Smooth muscle cell (in vitro differentiated cells): ENCODE measurements around the gene KCNC4. TPM values are rescaled to one million over a fixed set of nuclear protein-coding genes. Genes with fewer than 3 reads are reported as not detected.

Experiments used
- DNase-seq: peaks from one replicate; lab custom pipeline; 2025; ENCODE audit not compliant: unreplicated experiment; lab: John Stamatoyannopoulos, UW
- H2AFZ ChIP-seq: fragments of 200-600 bp; sonication (generic); 2 replicates; pipeline ENCODE4 v1.6.0; 2016; ENCODE audit warnings: antibody characterized with exemption, low read depth, mild to moderate bottlenecking
- H3F3A ChIP-seq: fragments of 200-600 bp; sonication (generic); 2 replicates; pipeline ENCODE4 v1.6.0; 2017; ENCODE audit warnings: antibody characterized with exemption, low read depth
- H3K27ac ChIP-seq: fragments of 200-600 bp; sonication (generic); 2 replicates; pipeline ENCODE4 v1.5.1; 2016; ENCODE audit warnings: low read depth, mild to moderate bottlenecking
- H3K27me3 ChIP-seq: fragments of 200-600 bp; sonication (generic); 2 replicates; pipeline ENCODE4 v1.6.1; 2016; ENCODE audit warnings: low read depth, mild to moderate bottlenecking
- H3K36me3 ChIP-seq: fragments of 200-600 bp; sonication (generic); 2 replicates; pipeline ENCODE4 v1.5.1; 2016; ENCODE audit warnings: low read depth
- H3K4me1 ChIP-seq: fragments of 200-600 bp; sonication (generic); 2 replicates; pipeline ENCODE4 v1.5.1; 2016; ENCODE audit warnings: low read depth
- H3K4me2 ChIP-seq: fragments of 200-600 bp; sonication (generic); 2 replicates; pipeline ENCODE4 v1.6.0; 2016; ENCODE audit warnings: mild to moderate bottlenecking
- H3K4me3 ChIP-seq: fragments of 200-600 bp; sonication (generic); 2 replicates; pipeline ENCODE4 v1.5.1; 2016; ENCODE audit warnings: mild to moderate bottlenecking
- H3K79me2 ChIP-seq: fragments of 200-600 bp; sonication (generic); 2 replicates; pipeline ENCODE4 v1.6.0; 2016; ENCODE audit warnings: low read depth, mild to moderate bottlenecking
- H3K9ac ChIP-seq: fragments of 200-600 bp; sonication (generic); 2 replicates; pipeline ENCODE4 v1.6.0; 2016; ENCODE audit warnings: low read depth
- H3K9me3 ChIP-seq: fragments of 200-600 bp; sonication (generic); replicated peaks from 2 replicates; pipeline ENCODE4 v1.5.1; 2016; ENCODE audit warnings: low read depth
- H4K20me1 ChIP-seq: fragments of 200-600 bp; sonication (generic); 2 replicates; pipeline ENCODE4 v1.6.0; 2016; ENCODE audit warnings: low read depth
- WGBS: methylation state at CpG from one replicate; pipeline ENCODE4 v1.1.7; 2016; ENCODE audit warnings: low lambda C conversion rate; 5-methylcytosine and 5-hydroxymethylcytosine counted together
- polyA plus RNA-seq: library from polyadenylated mRNA; unstranded; fragments of >200 nt; fragmentation: Nextera tagmentation; extraction: Ambion mirVana; gene quantifications from 2 replicates; pipeline ENCODE4 v1.2.1, GENCODE V29; 2016
- total RNA-seq: library from RNA; depleted of rRNA; stranded (reverse); fragments of >200 nt; gene quantifications from 2 replicates; pipeline ENCODE4 v1.2.3, GENCODE V29; 2014
- TF ChIP-seq, protein P1 (sequence below): fragments of 200-600 bp; sonication (generic); IDR thresholded peaks from 2 replicates; pipeline ENCODE4 v1.5.1; 2017; ENCODE audit warnings: borderline replicate concordance, mild to moderate bottlenecking, antibody characterized with exemption; ENCODE audit not compliant: insufficient read depth, poor library complexity, severe bottlenecking

Gene KCNC4
- total and polyA plus RNA-seq, 2 experiments from 2014 or later = 2.0 to 6.0 TPM

DNA sequence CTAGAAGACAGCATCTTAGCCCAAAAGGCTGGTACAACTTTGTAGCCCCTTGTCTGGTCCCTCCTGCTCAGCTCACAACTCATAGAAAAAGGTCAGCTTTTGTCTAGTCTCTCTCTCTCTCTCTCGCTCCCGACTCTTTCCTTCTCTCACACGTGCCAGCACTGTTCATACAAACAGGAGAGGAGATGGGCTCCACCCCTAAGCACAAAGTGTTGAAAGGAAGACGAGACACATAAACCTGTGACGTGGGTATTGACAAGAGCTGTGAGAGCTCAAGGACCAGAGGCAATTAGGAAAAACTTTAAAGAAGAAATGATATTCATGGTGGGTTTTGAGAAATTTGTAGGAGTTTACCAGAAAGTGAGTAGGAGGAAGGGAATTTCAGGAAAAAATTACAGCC, 23.6 kb upstream of the KCNC4 start:
- WGBS = 38% methylated on average over 5 of the region's 5 CpGs
- no peaks in the 10 kb centered on the region for H3K27me3 ChIP-seq
- H3K9me3 ChIP-seq = no peaks in the 10 kb centered on the region
- no peaks in the 10 kb centered on the region for H3K79me2 ChIP-seq
- H4K20me1 ChIP-seq = no peaks in the 10 kb centered on the region
- no peaks in the 10 kb centered on the region for H3K36me3 ChIP-seq
- no peak overlapping the region for H2AFZ ChIP-seq
- H3K27ac ChIP-seq = no peak overlapping the region
- DNase-seq = no peak
- no peaks in the 10 kb centered on the region for H3K4me1 ChIP-seq
- no peak overlapping the region for H3K9ac ChIP-seq
- no peaks in the 10 kb centered on the region for H3F3A ChIP-seq
- TF ChIP-seq, protein P1, sequence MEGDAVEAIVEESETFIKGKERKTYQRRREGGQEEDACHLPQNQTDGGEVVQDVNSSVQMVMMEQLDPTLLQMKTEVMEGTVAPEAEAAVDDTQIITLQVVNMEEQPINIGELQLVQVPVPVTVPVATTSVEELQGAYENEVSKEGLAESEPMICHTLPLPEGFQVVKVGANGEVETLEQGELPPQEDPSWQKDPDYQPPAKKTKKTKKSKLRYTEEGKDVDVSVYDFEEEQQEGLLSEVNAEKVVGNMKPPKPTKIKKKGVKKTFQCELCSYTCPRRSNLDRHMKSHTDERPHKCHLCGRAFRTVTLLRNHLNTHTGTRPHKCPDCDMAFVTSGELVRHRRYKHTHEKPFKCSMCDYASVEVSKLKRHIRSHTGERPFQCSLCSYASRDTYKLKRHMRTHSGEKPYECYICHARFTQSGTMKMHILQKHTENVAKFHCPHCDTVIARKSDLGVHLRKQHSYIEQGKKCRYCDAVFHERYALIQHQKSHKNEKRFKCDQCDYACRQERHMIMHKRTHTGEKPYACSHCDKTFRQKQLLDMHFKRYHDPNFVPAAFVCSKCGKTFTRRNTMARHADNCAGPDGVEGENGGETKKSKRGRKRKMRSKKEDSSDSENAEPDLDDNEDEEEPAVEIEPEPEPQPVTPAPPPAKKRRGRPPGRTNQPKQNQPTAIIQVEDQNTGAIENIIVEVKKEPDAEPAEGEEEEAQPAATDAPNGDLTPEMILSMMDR = no peak
- H3K4me2 ChIP-seq = peak overlapping the region; percentile 12
- no peak overlapping the region for H3K4me3 ChIP-seq

DNA sequence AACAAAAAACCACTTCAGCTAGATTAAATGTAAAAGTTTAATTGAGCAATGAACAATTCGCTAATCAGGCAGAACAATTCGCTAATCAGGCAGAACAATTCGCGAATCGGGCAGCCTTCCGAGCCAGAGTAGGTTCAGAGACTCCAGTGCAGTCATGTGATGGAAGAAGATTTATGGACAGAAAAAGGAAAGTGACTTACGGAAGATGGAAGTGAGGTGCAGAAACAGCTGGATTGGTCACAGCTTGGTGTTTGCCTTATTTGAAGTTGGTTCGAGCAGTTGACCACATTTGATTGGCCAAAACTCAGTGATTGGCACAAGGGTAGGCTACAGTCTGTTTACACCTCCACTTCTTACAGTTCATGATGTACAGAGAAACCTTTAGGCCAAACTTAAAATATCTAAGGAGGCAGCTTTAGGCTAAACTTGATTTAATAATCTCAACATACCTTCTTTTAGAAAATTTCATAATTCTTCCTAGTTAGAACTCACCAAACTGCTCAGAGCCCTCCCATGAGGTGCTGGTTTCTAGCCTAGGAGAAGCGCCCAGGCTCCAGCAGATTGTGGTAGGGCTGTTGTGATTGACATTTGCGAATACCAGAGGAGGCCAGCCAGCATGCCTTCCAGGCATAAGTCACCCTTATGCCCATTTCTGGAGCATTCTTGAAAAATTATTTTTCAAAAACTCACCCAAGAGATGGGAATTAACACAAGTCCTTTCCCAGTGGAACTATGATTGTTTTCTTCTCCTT, 22.8 kb upstream of the KCNC4 start:
- no peaks in the 10 kb centered on the region for H3K4me1 ChIP-seq
- H3K4me2 ChIP-seq = peak overlapping the region; percentile 21
- no peak for DNase-seq
- H3F3A ChIP-seq = no peaks in the 10 kb centered on the region
- 80% methylated on average over 10 of the region's 10 CpGs for WGBS
- H3K27ac ChIP-seq = no peak overlapping the region
- TF ChIP-seq, protein P1 = no peak
- no peaks in the 10 kb centered on the region for H3K36me3 ChIP-seq
- H3K79me2 ChIP-seq = no peaks in the 10 kb centered on the region
- no peak overlapping the region for H3K4me3 ChIP-seq
- H3K9ac ChIP-seq = no peak overlapping the region
- H3K27me3 ChIP-seq = no peaks in the 10 kb centered on the region
- H4K20me1 ChIP-seq = no peaks in the 10 kb centered on the region
- no peak overlapping the region for H2AFZ ChIP-seq
- no peaks in the 10 kb centered on the region for H3K9me3 ChIP-seq

DNA sequence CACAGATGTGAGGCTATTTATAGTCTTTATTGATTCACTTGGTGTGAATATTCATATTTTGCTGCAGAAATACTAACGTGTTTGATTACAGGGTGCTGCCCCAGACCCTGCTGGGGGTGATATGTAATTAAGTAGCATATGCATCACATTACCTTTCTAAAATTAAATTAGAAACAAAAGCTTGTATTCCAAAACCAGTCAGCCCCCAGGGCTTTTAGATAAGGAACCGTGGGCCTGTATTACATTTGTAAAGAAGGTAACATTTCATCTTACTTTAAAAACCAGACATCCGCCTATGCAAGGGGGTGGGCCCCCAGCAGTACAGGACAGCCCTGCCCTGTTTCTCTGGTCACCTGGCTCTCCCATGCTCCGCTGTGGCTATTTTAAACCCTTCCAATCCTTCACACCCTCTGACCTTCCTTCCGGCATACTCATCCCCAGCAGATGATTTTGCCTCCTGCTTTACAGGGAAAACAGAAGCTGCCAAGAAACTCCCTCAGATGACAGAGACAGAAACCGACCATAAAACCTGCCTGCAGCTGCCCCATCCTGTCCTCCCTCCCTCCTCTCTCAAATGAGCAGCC, 22.0 kb upstream of the KCNC4 start:
- H3K9me3 ChIP-seq = no peaks in the 10 kb centered on the region
- H2AFZ ChIP-seq = no peak overlapping the region
- no peaks in the 10 kb centered on the region for H3K27me3 ChIP-seq
- 25% methylated on average over 6 of the region's 6 CpGs for WGBS
- no peaks in the 10 kb centered on the region for H4K20me1 ChIP-seq
- H3K4me3 ChIP-seq = no peak overlapping the region
- H3K79me2 ChIP-seq = no peaks in the 10 kb centered on the region
- H3K4me2 ChIP-seq = peak overlapping the region; percentile 21
- no peak overlapping the region for H3K27ac ChIP-seq
- H3K4me1 ChIP-seq = no peaks in the 10 kb centered on the region
- no peaks in the 10 kb centered on the region for H3K36me3 ChIP-seq
- H3K9ac ChIP-seq = no peak overlapping the region
- DNase-seq = no peak
- H3F3A ChIP-seq = no peaks in the 10 kb centered on the region
- TF ChIP-seq, protein P1 = no peak
